ENCODE data around the gene TEX22. TPM values are rescaled to one million over a fixed set of nuclear protein-coding genes. Genes with fewer than 3 reads are reported as not detected.

The TEX22 gene
- total RNA-seq, 4 donors from 2014 or later, result under 0.01 to 0.19 (median 0.17) TPM; not detected in 1

DNA sequence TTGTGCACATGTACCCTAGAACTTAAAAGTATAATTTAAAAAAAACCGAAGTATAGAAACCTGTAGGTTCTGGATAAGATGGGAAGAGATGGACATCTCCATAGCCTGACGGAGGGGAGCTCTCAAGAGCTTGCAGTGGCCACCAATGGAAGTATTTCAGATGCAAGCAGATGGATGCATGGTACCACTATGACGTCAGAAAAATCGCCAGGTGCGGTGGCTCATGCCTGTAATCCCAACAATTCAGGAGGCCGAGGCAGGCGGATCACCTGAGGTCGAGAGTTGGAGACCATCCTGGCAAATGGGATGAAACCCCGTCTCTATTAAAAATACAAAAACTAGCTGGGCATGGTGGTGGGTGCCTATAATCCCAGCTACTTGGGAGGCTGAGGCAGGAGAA lies 3.4 kb downstream of the TEX22 start:
- H3K27me3 ChIP-seq, result no peaks in the 10 kb centered on the region

DNA sequence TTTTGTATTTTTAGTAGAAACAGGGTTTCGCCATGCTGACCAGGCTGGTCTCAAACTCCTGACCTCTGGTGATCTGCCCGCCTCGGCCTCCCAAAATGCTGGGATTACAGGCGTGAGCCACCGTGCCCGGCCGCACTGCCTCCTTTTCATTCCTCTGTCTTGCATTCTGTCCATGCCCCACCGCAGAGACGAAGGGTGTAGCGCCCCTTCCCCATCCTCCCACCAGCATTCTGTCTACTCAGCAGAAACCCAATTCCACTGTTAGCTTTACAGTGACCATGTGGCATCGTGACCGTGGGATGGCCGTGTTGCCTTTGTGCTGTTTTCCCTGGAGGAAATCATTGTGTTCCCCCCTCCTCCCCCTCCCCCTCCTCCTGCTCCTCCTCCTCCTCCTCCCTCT lies 10.3 kb downstream of the TEX22 start:
- WGBS, result 85% methylated on average over 13 of the region's 13 CpGs
- TF ChIP-seq, protein P1, sequence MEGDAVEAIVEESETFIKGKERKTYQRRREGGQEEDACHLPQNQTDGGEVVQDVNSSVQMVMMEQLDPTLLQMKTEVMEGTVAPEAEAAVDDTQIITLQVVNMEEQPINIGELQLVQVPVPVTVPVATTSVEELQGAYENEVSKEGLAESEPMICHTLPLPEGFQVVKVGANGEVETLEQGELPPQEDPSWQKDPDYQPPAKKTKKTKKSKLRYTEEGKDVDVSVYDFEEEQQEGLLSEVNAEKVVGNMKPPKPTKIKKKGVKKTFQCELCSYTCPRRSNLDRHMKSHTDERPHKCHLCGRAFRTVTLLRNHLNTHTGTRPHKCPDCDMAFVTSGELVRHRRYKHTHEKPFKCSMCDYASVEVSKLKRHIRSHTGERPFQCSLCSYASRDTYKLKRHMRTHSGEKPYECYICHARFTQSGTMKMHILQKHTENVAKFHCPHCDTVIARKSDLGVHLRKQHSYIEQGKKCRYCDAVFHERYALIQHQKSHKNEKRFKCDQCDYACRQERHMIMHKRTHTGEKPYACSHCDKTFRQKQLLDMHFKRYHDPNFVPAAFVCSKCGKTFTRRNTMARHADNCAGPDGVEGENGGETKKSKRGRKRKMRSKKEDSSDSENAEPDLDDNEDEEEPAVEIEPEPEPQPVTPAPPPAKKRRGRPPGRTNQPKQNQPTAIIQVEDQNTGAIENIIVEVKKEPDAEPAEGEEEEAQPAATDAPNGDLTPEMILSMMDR (IDR thresholded peaks at IDR 0.05), result no peak
- no peak for TF ChIP-seq POLR2AphosphoS5 (IDR thresholded peaks at IDR 0.05)
- no peak for TF ChIP-seq EP300 (IDR thresholded peaks at IDR 0.05)
- no peak for TF ChIP-seq POLR2A (IDR thresholded peaks at IDR 0.05; ENCODE audit: low read depth)
- H3K9me3 ChIP-seq, result peaks cover 0 to 8% (median 0%) of the 10 kb centered on the region in 4 donors

More for the DNA sequence above, 3.4 kb downstream of the TEX22 start:
- H3K9me3 ChIP-seq, result peaks cover 0 to 17% (median 0%) of the 10 kb centered on the region in 4 donors
- no peak overlapping the region for H3K4me3 ChIP-seq
- no peak for DNase-seq (ENCODE audit: extremely low spot score)
- WGBS, result 99% methylated on average over 9 of the region's 9 CpGs
- H3K27ac ChIP-seq (replicated peaks in 1 of 4), result no peak overlapping the region
- TF ChIP-seq POLR2A (IDR thresholded peaks at IDR 0.05; ENCODE audit: low read depth), result no peak
- no peak for TF ChIP-seq EP300 (IDR thresholded peaks at IDR 0.05)
- TF ChIP-seq POLR2AphosphoS5 (IDR thresholded peaks at IDR 0.05), result no peak
- TF ChIP-seq, protein P1 (IDR thresholded peaks at IDR 0.05), result no peak
- H3K36me3 ChIP-seq, result peaks cover 0 to 19% (median 9%) of the 10 kb centered on the region in 4 donors
- intact Hi-C loops (cut with DNase I), result no loop called here
- H3K4me1 ChIP-seq, result peaks cover 21 to 33% (median 26%) of the 10 kb centered on the region in 4 donors

GRCh38 chr14:105409364-105409763 lies 11.0 kb downstream of the TEX22 start:
- H3K4me3 ChIP-seq, result no peak overlapping the region
- H3K9me3 ChIP-seq, result peaks cover 0 to 8% (median 0%) of the 10 kb centered on the region in 4 donors
- WGBS, result 84% methylated on average over 3 of the region's 3 CpGs
- DNase-seq (ENCODE audit: extremely low spot score), result no peak
- no peak overlapping the region for H3K27ac ChIP-seq (replicated peaks in 1 of 4)
- H3K36me3 ChIP-seq, result no peaks in the 10 kb centered on the region
- H3K27me3 ChIP-seq, result peaks cover 0 to 34% (median 8%) of the 10 kb centered on the region in 4 donors
- intact Hi-C loops (cut with DNase I), result no loop called here
- no peak for TF ChIP-seq EP300 (IDR thresholded peaks at IDR 0.05)
- TF ChIP-seq, protein P1 (IDR thresholded peaks at IDR 0.05), result no peak
- no peak for TF ChIP-seq POLR2AphosphoS5 (IDR thresholded peaks at IDR 0.05)
- TF ChIP-seq POLR2A (IDR thresholded peaks at IDR 0.05; ENCODE audit: low read depth), result no peak
- peaks cover 10 to 19% (median 15%) of the 10 kb centered on the region in 4 donors for H3K4me1 ChIP-seq

More for the DNA sequence above, 10.3 kb downstream of the TEX22 start:
- Histone ChIP-seq H3K4me3 (no peak overlapping the region), H3K27ac (replicated peaks in 1 of 4) (no peak overlapping the region), H3K4me1 (peaks cover 8 to 17% (median 14%) of the 10 kb centered on the region in 4 donors), H3K36me3 (no peaks in the 10 kb centered on the region), H3K27me3 (peaks cover 0 to 33% (median 8%) of the 10 kb centered on the region in 4 donors)
- DNase-seq (ENCODE audit: extremely low spot score), result no peak
- intact Hi-C loops (cut with DNase I), result no loop called here

- 45% methylated on average over 5 of the region's 5 CpGs for WGBS
- no peaks in the 10 kb centered on the region for H3K36me3 ChIP-seq
- TF ChIP-seq, protein P1 (IDR thresholded peaks at IDR 0.05), result no peak
- TF ChIP-seq POLR2AphosphoS5 (IDR thresholded peaks at IDR 0.05), result no peak
- TF ChIP-seq EP300 (IDR thresholded peaks at IDR 0.05), result no peak
- TF ChIP-seq POLR2A (IDR thresholded peaks at IDR 0.05; ENCODE audit: low read depth), result no peak
- H3K4me1 ChIP-seq, result peaks cover 18 to 32% (median 25%) of the 10 kb centered on the region in 4 donors
- intact Hi-C loops (cut with DNase I), result no loop called here
- peaks cover 0 to 34% (median 8%) of the 10 kb centered on the region in 4 donors for H3K27me3 ChIP-seq
- no peaks in the 10 kb centered on the region for H3K9me3 ChIP-seq
- no peak for DNase-seq (ENCODE audit: extremely low spot score)
- peak overlapping the region; percentile 42 to 54 (median 44) for H3K4me3 ChIP-seq
- no peak overlapping the region for H3K27ac ChIP-seq (replicated peaks in 1 of 4)
Observed at GRCh38 chr14:105410642-105411016, 12.3 kb downstream of the TEX22 start.

Data from esophagus muscularis mucosa (tissue), 4 donors.